ENCODE measurements around the gene KBTBD2. TPM values are rescaled to one million over a fixed set of nuclear protein-coding genes. Genes with fewer than 3 reads are reported as not detected.

The KBTBD2 gene
- total RNA-seq, 2 donors from 2014 or later, result 41.8 to 52.9 TPM

DNA sequence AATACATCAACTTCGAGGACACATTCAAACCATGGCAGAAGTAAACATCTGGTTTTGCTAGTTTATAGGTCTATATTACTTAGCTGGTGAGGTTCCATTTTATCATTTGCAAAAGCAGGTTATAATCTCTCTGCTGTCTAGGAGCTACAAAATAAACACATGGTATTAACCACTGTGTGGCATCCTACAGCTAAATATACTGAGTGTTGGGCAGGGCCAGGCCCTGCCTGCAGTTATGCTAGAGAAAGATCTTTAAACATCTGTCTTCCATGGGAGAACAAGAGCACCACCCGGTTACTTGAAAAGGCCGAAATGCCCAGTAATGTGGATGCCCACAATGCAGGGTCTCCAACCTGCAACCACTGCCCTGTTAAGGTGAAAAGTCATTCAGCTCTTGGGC, 45.1 kb upstream of the KBTBD2 start:
- Mint-ChIP-seq H3K4me1 (peaks cover 8% of the 10 kb centered on the region), H3K27ac (no peak overlapping the region), H3K36me3 (ENCODE audit: low read depth) (peaks cover 16% of the 10 kb centered on the region), H3K27me3 (ENCODE audit: insufficient read depth) (peaks cover 75% of the 10 kb centered on the region), H3K9me3 (no peaks in the 10 kb centered on the region), H3K4me3 (no peak overlapping the region)
- WGBS, 2 experiments (ENCODE audit: insufficient coverage in 1 of 2, insufficient read length in 1 of 2), result 88% methylated on average over 3 of the region's 3 CpGs; no CpG with 5 or more reads in 1 of the 2 experiments
- no peak for TF ChIP-seq CTCF (conservative IDR thresholded peaks at IDR 0.05)
- DNase-seq, result no peak
- Histone ChIP-seq H3K4me1 (ENCODE audit: control insufficient read depth, insufficient read depth, low read length) (no peaks in the 10 kb centered on the region), H3K36me3 (ENCODE audit: control insufficient read depth, insufficient read depth, low read length) (peaks cover 2% of the 10 kb centered on the region), H3K9ac (ENCODE audit: extremely low read depth, low read length, poor library complexity, severe bottlenecking) (no peak overlapping the region), H3K9me3 (ENCODE audit: control insufficient read depth, low read length) (no peaks in the 10 kb centered on the region), H3K27me3 (ENCODE audit: control insufficient read depth, insufficient read depth, low read length, poor library complexity, severe bottlenecking) (peaks cover 5% of the 10 kb centered on the region), H3K4me3 (ENCODE audit: low read length) (no peak overlapping the region), H3K27ac (ENCODE audit: low read depth, low read length) (no peak overlapping the region)

DNA sequence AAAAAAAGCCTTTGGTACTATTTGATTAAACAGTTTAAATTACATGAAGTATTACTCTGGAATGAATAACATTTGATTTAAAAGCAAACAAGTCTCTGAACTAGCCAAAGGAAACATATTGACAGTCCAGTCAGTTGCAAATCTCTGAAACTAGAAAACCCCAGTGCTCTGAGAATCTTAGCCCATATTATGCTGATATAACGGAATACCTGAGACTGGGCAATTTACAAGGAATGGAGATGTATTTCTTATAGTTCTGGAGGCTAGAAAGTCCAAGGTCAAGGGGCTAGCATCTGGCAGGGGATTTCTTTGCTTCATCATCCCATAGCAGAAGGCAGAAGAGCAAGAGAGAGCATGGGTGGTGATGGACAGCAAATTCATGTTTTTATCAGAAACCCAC, 44.0 kb upstream of the KBTBD2 start:
- no peak overlapping the region for H3K4me3 ChIP-seq (ENCODE audit: low read length)
- Mint-ChIP-seq H3K27me3 (ENCODE audit: insufficient read depth) (peaks cover 74% of the 10 kb centered on the region), H3K4me1 (no peaks in the 10 kb centered on the region), H3K9me3 (no peaks in the 10 kb centered on the region), H3K4me3 (no peak overlapping the region), H3K27ac (no peak overlapping the region), H3K36me3 (ENCODE audit: low read depth) (peaks cover 25% of the 10 kb centered on the region)
- no peaks in the 10 kb centered on the region for H3K9me3 ChIP-seq (ENCODE audit: control insufficient read depth, low read length)
- no peak for TF ChIP-seq CTCF (conservative IDR thresholded peaks at IDR 0.05)
- 83 to 100% methylated on average over 1 of the region's 1 CpG for WGBS, 2 experiments (ENCODE audit: insufficient coverage in 1 of 2, insufficient read length in 1 of 2)
- no peak overlapping the region for H3K9ac ChIP-seq (ENCODE audit: extremely low read depth, low read length, poor library complexity, severe bottlenecking)
- DNase-seq, result no peak
- H3K27me3 ChIP-seq (ENCODE audit: control insufficient read depth, insufficient read depth, low read length, poor library complexity, severe bottlenecking), result peaks cover 5% of the 10 kb centered on the region
- no peak overlapping the region for H3K27ac ChIP-seq (ENCODE audit: low read depth, low read length)
- peaks cover 9% of the 10 kb centered on the region for H3K36me3 ChIP-seq (ENCODE audit: control insufficient read depth, insufficient read depth, low read length)
- no peaks in the 10 kb centered on the region for H3K4me1 ChIP-seq (ENCODE audit: control insufficient read depth, insufficient read depth, low read length)

DNA sequence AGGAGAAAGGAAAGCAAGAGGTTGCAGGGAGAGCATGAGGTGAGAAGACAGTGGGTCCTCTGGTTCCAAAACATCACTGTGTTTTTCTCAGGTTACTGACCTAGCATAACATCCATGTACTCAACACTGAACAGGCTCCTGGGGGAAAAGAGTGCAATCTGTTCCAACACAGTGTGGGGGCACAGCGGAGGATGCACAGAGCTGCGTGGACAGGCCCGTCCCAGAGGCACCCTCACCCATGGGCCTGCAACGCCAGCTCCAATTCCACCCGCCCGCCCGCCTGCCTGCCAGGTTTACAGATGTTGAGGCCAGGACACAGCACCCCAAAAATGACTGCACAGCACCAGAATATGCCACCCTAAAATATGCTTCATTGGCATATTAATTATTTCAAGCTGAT, 38.8 kb upstream of the KBTBD2 start:
- H3K9me3 ChIP-seq (ENCODE audit: control insufficient read depth, low read length), result no peaks in the 10 kb centered on the region
- H3K9ac ChIP-seq (ENCODE audit: extremely low read depth, low read length, poor library complexity, severe bottlenecking), result no peak overlapping the region
- Mint-ChIP-seq H3K9me3 (no peaks in the 10 kb centered on the region), H3K4me3 (no peak overlapping the region), H3K4me1 (no peaks in the 10 kb centered on the region), H3K36me3 (ENCODE audit: low read depth) (peaks cover 37% of the 10 kb centered on the region), H3K27me3 (ENCODE audit: insufficient read depth) (peaks cover 47% of the 10 kb centered on the region), H3K27ac (no peak overlapping the region)
- H3K27me3 ChIP-seq (ENCODE audit: control insufficient read depth, insufficient read depth, low read length, poor library complexity, severe bottlenecking), result no peaks in the 10 kb centered on the region
- WGBS, 2 experiments (ENCODE audit: insufficient coverage in 1 of 2, insufficient read length in 1 of 2), result 93 to 100% methylated on average over 4 to 7 of the region's 7 CpGs
- H3K36me3 ChIP-seq (ENCODE audit: control insufficient read depth, insufficient read depth, low read length), result peaks cover 20% of the 10 kb centered on the region
- no peaks in the 10 kb centered on the region for H3K4me1 ChIP-seq (ENCODE audit: control insufficient read depth, insufficient read depth, low read length)
- TF ChIP-seq CTCF (conservative IDR thresholded peaks at IDR 0.05), result no peak
- H3K4me3 ChIP-seq (ENCODE audit: low read length), result no peak overlapping the region
- H3K27ac ChIP-seq (ENCODE audit: low read depth, low read length), result no peak overlapping the region
- no peak for DNase-seq

All from endodermal cell (in vitro differentiated cells).